ENCODE data around the gene TEPSIN.

DNA sequence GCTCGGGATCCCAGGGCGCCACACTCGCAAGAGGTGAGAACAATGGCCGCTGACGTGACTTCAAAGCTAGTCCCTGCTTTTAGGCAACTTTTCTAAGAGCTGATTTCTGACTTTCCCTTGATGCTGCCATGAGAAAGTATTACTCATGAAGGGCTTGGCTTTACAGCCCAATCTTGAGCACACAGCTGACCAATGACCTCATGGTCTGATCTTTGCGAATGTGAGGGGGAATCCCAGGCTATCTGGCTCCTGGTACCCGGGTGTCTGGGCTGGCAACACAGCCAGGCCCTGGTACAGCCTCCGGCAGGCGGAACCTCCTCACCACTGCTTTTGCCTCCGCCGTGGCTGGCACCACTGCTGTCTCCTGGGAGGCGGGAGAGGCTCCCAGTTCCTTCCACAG, 17.8 kb upstream of the TEPSIN start:
- TF ChIP-seq RAD21 (IDR thresholded peaks at IDR 0.05; ENCODE audit: low read depth) (no peak), EP300 (IDR thresholded peaks at IDR 0.05; ENCODE audit: borderline replicate concordance) (no peak), TCF12 (IDR thresholded peaks at IDR 0.05; ENCODE audit: low read depth) (no peak), EGR1 (IDR thresholded peaks at IDR 0.05) (no peak), CREB1 (IDR thresholded peaks at IDR 0.05; ENCODE audit: low read depth) (no peak), TEAD4 (IDR thresholded peaks at IDR 0.05) (no peak), TAF1 (IDR thresholded peaks at IDR 0.05; ENCODE audit: low read depth) (no peak), FOXM1 (IDR thresholded peaks at IDR 0.05; ENCODE audit: borderline replicate concordance, low read depth) (no peak), CEBPB (IDR thresholded peaks at IDR 0.05) (no peak), YY1 (IDR thresholded peaks at IDR 0.05; ENCODE audit: low read depth) (no peak), ZBTB7A (IDR thresholded peaks at IDR 0.05; ENCODE audit: low read depth) (no peak)
- TF ChIP-seq, protein P1, sequence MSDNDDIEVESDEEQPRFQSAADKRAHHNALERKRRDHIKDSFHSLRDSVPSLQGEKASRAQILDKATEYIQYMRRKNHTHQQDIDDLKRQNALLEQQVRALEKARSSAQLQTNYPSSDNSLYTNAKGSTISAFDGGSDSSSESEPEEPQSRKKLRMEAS (IDR thresholded peaks at IDR 0.05): no peak
- TF ChIP-seq, protein P2, sequence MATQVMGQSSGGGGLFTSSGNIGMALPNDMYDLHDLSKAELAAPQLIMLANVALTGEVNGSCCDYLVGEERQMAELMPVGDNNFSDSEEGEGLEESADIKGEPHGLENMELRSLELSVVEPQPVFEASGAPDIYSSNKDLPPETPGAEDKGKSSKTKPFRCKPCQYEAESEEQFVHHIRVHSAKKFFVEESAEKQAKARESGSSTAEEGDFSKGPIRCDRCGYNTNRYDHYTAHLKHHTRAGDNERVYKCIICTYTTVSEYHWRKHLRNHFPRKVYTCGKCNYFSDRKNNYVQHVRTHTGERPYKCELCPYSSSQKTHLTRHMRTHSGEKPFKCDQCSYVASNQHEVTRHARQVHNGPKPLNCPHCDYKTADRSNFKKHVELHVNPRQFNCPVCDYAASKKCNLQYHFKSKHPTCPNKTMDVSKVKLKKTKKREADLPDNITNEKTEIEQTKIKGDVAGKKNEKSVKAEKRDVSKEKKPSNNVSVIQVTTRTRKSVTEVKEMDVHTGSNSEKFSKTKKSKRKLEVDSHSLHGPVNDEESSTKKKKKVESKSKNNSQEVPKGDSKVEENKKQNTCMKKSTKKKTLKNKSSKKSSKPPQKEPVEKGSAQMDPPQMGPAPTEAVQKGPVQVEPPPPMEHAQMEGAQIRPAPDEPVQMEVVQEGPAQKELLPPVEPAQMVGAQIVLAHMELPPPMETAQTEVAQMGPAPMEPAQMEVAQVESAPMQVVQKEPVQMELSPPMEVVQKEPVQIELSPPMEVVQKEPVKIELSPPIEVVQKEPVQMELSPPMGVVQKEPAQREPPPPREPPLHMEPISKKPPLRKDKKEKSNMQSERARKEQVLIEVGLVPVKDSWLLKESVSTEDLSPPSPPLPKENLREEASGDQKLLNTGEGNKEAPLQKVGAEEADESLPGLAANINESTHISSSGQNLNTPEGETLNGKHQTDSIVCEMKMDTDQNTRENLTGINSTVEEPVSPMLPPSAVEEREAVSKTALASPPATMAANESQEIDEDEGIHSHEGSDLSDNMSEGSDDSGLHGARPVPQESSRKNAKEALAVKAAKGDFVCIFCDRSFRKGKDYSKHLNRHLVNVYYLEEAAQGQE (IDR thresholded peaks at IDR 0.05; ENCODE audit: low read depth): no peak
- TF ChIP-seq, protein P3, sequence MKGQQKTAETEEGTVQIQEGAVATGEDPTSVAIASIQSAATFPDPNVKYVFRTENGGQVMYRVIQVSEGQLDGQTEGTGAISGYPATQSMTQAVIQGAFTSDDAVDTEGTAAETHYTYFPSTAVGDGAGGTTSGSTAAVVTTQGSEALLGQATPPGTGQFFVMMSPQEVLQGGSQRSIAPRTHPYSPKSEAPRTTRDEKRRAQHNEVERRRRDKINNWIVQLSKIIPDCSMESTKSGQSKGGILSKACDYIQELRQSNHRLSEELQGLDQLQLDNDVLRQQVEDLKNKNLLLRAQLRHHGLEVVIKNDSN (IDR thresholded peaks at IDR 0.05): no peak

Data from Ishikawa (cell line).